CMK (cell line): ENCODE results near the gene C10orf62.
"Not testable (repeated sequence)": the region's sequence is repeated elsewhere in the genome, so short reads cannot be mapped to it uniquely, and the experiment has no call there.

Experiments used
- DNase-seq: peaks from one replicate; pipeline ENCODE4 v3.0.0-alpha.2; 2010; ENCODE audit warnings: low read depth

Gene C10orf62

GRCh38 chr10:97589479-97589878 lies at the start of gene C10orf62:
Gene C10orf62 (plus strand): TSS chr10:97589721. CDS start chr10:97589898, 177 bp downstream.
- DNase-seq, result no peak

- no peak for DNase-seq
Measured at GRCh38 chr10:97540669-97541500, 48.6 kb upstream of the C10orf62 start.

- no peak for DNase-seq
Measured at GRCh38 chr10:97542169-97543024, 47.1 kb upstream of the C10orf62 start.

GRCh38 chr10:97543025-97543546 lies 46.4 kb upstream of the C10orf62 start:
- peak; percentile 11 for DNase-seq

GRCh38 chr10:97546456-97547270 lies 42.9 kb upstream of the C10orf62 start:
- no peak for DNase-seq

GRCh38 chr10:97547271-97547600 lies 42.3 kb upstream of the C10orf62 start:
- no peak for DNase-seq

- no peak for DNase-seq
Measured at GRCh38 chr10:97547962-97548361, 41.6 kb upstream of the C10orf62 start.

- no peak for DNase-seq
Measured at GRCh38 chr10:97548828-97549455, 40.6 kb upstream of the C10orf62 start.

GRCh38 chr10:97549587-97550322 lies 39.8 kb upstream of the C10orf62 start:
- no peak for DNase-seq

GRCh38 chr10:97550336-97551149 lies 39.0 kb upstream of the C10orf62 start:
- no peak for DNase-seq

- DNase-seq, result no peak
Measured at GRCh38 chr10:97551271-97551670, 38.2 kb upstream of the C10orf62 start.

- peak; percentile 14 for DNase-seq
Measured at GRCh38 chr10:97553575-97554031, 35.9 kb upstream of the C10orf62 start.

GRCh38 chr10:97554336-97554735 lies 35.2 kb upstream of the C10orf62 start:
- not testable (repeated sequence) for DNase-seq

GRCh38 chr10:97555541-97555940 lies 34.0 kb upstream of the C10orf62 start:
- DNase-seq, result not testable (repeated sequence)

GRCh38 chr10:97560731-97561381 lies 28.7 kb upstream of the C10orf62 start:
- not testable (repeated sequence) for DNase-seq

- DNase-seq, result not testable (repeated sequence)
Measured at GRCh38 chr10:97561386-97562077, 28.0 kb upstream of the C10orf62 start.

GRCh38 chr10:97562329-97562728 lies 27.2 kb upstream of the C10orf62 start:
- not testable (repeated sequence) for DNase-seq

GRCh38 chr10:97563337-97563736 lies 26.2 kb upstream of the C10orf62 start:
- DNase-seq, result no peak

GRCh38 chr10:97564776-97565175 lies 24.7 kb upstream of the C10orf62 start:
- DNase-seq, result no peak
